HG03108 (cell line): Measurements from ENCODE around the gene PCDHGA1.
A peak's percentile ranks its signal among the peaks of the same experiment; 100 is the strongest.

ENCODE experiments used
- ATAC-seq: cut with Tn5 transposase; IDR thresholded peaks from one replicate; pipeline ENCODE4 v1.9.1; 2021; ENCODE audit warnings: moderate library complexity; ENCODE audit not compliant: unreplicated experiment

PCDHGA1 gene

DNA sequence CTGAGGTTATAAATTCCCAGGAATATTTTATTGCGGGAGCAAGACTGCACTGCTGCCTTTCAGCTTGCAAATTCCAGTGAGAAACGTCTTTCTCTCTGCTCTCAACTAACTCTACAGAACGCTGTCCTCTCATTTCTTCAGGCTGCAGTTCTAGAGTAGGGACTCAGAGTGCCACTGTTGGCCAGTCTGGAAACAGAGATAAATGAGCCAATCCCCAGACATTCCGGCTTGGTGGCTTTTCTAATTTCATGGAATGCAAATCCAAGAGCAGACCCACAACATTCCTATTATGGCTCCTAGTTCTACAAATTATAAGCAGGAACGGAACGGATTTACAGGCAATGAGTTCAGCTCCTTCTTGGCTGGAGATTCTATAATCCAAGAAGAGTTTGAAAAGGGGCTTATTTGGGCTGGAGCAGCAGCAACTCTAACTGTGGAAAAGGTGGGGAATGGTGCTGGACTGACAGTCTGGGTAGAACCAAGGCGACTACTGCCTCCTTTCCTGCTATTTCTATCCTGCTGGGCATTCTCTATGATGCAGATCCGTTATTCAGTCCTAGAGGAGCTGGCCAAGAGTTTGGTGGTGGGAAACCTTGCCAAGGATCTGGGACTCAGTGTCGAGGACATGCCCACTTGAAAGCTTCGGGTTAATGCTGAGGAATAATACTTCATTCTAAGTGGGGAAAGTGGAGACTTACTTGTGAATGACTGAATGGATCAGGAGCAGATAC lies 109.3 kb downstream of the PCDHGA1 start:
- ATAC-seq, result no peak

DNA sequence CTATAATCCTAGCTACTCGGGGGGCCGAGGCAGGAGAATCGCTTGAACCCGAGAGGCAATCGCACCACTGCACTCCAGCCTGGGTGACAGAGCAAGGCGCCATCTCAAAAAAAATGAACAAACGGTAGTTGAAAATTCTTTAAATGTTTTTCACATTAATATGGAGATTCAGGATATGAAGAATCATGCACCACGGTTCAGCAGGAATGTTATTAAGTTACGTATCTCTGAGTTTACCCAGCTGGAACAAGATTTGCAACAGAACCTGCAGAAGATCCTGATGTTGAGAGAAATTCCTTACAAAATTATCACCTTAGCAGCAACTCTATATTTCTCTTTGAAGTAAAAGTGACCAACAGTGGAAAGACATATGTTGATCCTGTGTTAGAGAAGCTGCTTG lies 110.0 kb downstream of the PCDHGA1 start:
- no peak for ATAC-seq

DNA sequence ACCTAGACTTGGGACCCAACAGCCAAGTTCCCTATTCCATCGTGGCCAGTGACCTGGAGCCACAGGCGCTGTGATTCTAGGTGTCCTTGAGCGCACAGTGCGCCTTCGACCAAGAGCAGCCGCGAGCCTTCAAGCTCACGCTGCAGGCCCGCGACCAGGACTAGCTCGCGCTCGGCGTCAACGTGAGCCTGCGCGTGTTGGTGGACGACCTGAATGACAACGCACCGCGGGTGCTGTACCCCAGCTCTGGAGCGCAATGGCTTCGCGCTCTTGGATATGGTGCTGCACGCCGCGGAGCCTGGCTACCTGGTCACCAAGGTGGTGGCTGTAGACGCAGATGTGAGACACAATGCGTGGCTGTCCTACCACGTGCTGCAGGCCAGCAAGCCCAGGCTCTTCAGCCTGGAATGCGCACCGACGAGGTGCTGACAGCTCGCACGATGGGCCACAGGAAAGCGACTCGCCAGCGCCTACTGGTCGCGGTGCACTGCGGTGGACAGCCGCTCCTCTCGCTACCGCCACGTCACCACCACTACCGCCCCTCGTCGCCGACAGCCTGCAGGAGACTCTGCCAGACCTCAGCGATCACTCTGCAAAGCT lies 111.4 kb downstream of the PCDHGA1 start:
- no peak for ATAC-seq

DNA sequence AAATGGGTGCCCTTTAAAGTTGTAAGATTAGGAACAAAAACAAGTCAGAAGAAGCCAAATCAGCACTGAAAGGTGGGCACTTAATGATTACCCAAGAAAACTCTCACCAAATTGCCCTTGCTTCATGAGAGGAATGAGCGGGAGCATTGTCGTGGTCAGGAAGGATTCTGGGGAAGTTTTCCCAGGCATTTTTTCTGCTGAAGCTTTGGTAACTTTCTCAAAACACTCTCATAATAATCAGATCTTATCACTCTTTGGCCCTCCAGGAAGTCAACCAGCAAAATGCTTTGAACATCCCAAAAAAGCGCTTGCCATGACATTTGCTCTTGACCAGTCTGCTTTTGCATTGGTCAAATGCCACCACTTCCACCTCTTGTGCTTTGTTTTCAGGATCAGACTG lies 135.0 kb downstream of the PCDHGA1 start:
- no peak for ATAC-seq

DNA sequence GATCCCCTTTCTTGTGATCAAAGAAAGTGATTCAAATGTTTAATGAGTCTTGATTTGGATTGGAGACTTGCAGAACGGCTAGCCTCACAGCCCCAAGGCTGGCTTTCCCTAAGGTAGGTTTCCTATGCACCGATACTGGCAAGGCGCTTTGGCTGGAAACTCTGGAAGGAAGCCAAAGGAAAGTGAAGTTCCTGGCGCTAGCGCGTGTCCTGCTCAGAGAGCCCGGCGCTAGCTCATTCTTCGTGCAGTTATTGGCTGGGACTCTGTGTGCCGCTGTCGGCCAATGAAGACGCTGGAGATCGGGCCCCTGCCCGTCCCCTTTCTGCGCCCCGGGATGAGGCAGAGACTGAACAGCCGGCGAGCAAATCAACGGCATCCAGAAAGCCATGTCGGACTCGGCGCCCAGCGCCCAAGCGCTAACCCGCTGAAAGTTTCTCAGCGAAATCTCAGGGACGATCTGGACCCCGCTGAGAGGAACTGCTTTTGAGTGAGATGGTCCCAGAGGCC lies 145.4 kb downstream of the PCDHGA1 start, which contains the start of gene PCDHGC3:
Gene PCDHGC3, plus strand, starts transcription at position 342 of the 507 bp plus-strand sequence. Its CDS starts 151 bp downstream, at position 493.
- peak; percentile 98 for ATAC-seq

DNA sequence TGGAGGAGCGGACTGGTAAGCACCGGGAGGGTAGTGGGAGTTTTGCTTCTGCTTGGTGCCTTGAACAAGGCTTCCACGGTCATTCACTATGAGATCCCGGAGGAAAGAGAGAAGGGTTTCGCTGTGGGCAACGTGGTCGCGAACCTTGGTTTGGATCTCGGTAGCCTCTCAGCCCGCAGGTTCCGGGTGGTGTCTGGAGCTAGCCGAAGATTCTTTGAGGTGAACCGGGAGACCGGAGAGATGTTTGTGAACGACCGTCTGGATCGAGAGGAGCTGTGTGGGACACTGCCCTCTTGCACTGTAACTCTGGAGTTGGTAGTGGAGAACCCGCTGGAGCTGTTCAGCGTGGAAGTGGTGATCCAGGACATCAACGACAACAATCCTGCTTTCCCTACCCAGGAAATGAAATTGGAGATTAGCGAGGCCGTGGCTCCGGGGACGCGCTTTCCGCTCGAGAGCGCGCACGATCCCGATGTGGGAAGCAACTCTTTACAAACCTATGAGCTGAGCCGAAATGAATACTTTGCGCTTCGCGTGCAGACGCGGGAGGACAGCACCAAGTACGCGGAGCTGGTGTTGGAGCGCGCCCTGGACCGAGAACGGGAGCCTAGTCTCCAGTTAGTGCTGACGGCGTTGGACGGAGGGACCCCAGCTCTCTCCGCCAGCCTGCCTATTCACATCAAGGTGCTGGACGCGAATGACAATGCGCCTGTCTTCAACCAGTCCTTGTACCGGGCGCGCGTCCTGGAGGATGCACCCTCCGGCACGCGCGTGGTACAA lies 146.0 kb downstream of the PCDHGA1 start:
- peak; percentile 10 for ATAC-seq

DNA sequence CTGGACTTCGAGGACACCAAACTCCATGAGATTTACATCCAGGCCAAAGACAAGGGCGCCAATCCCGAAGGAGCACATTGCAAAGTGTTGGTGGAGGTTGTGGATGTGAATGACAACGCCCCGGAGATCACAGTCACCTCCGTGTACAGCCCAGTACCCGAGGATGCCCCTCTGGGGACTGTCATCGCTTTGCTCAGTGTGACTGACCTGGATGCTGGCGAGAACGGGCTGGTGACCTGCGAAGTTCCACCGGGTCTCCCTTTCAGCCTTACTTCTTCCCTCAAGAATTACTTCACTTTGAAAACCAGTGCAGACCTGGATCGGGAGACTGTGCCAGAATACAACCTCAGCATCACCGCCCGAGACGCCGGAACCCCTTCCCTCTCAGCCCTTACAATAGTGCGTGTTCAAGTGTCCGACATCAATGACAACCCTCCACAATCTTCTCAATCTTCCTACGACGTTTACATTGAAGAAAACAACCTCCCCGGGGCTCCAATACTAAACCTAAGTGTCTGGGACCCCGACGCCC lies 146.8 kb downstream of the PCDHGA1 start:
- no peak for ATAC-seq

DNA sequence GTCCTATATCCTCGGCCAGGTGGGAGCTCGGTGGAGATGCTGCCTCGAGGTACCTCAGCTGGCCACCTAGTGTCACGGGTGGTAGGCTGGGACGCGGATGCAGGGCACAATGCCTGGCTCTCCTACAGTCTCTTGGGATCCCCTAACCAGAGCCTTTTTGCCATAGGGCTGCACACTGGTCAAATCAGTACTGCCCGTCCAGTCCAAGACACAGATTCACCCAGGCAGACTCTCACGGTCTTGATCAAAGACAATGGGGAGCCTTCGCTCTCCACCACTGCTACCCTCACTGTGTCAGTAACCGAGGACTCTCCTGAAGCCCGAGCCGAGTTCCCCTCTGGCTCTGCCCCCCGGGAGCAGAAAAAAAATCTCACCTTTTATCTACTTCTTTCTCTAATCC lies 147.5 kb downstream of the PCDHGA1 start:
- no peak for ATAC-seq

DNA sequence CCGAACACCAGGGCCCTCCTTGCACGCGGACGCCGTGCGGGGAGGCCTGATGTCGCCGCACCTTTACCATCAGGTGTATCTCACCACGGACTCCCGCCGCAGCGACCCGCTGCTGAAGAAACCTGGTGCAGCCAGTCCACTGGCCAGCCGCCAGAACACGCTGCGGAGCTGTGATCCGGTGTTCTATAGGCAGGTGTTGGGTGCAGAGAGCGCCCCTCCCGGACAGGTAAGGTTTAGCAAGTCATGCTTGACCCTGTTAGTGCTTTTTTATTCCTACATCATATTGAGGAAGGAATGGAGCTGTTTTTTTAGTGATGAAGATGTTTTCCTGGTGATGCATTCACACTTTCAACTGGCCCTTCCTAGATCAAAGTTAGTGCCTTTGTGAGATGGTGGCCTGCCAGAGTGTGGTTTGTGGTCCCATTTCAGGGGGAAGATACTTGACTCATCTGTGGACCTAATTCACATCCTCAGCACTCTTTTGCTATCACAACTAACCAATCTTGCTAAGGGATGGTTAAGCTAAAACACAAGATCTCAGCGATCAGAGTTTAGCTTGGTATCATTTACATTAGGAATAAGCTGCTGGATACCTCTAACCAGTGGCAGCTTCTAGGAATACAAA lies 148.1 kb downstream of the PCDHGA1 start:
- ATAC-seq, result no peak

DNA sequence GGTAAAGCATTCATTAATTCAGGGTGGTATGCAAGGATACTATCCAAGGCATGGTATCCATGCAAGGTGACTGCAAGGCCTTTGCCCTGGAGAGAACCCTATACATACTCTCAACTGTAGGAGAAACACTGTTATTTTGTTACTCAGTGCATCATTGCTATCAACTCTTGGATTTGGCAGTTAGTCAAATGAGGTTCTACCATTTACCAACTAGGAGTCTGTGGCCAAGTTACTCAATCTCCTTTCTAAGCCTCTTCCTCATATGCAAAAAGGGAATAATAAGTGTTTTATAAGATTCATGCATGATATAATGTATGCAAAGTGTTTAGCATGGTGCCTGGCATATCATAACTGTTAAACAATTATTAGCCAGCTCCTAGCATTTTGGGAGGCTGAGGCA lies 149.5 kb downstream of the PCDHGA1 start:
- ATAC-seq, result no peak

DNA sequence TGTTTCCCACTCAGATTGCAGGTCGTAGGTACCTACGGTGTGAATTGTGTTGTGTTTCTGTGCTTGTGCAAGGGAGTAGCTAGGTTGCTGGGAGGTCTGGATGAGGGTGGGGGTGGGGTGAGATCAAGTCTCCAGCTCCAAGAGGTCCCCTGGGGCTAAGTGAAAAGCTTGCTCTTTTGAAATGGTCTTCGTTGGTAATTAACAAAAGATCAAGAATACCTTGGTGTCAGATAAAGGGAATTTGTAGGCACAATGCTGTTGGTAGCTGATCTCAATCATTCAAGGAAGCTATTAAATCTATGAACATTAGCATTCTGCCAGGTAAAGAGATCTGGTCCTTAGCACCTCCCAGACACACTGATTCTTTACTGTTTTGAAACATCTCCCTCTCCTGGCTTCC lies 153.6 kb downstream of the PCDHGA1 start:
- ATAC-seq, result no peak

DNA sequence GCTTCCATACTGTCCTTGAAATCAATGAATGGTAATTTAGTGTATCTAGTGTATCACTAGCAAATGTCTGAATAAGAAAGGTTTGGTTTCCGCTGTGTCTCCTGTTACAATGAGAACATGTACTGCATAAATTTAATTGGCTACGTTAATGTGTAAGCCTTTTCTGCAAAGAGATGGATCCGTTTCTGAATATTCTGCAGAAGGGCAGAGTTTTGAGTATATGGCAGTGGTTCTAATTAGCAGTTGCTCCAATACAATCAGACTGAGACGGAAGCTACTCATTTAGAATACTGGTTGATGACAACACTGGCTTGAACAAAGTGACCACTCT lies 154.0 kb downstream of the PCDHGA1 start:
- ATAC-seq, result no peak

DNA sequence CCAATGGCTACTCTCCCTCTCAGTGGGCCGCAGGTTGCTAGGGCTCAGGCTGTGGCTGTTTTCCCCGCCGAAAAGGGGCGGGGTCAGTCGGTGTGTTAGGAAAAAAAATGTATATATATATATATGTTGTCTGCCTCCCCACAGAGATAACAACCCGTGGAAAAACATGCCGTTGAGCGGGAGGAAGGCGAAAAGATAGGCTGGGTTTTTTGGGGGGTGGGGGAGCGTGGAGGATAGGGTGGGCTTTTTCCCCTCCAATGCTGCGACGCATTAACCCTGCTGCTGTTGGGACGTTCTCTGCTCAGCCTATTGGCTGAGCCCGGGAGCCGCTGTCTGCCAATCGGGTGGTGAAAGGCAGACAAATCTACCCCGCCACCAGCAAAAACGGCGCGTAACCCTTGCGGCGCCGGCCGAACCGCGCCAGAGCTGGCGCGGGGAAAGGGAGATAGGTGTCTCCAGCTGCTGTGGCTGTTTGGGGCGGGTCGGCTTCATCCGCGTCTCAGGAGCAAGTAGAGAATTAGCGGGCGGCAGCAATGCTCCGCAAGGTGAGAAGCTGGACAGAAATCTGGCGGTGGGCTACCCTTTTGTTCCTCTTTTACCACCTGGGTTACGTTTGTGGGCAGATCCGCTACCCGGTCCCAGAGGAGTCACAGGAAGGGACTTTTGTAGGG lies 154.5 kb downstream of the PCDHGA1 start, which contains the start of gene PCDHGC4:
Gene PCDHGC4, plus strand, starts transcription at position 390 of the 671 bp plus-strand sequence. Its CDS starts 144 bp downstream, at position 534.
- ATAC-seq, result no peak

DNA sequence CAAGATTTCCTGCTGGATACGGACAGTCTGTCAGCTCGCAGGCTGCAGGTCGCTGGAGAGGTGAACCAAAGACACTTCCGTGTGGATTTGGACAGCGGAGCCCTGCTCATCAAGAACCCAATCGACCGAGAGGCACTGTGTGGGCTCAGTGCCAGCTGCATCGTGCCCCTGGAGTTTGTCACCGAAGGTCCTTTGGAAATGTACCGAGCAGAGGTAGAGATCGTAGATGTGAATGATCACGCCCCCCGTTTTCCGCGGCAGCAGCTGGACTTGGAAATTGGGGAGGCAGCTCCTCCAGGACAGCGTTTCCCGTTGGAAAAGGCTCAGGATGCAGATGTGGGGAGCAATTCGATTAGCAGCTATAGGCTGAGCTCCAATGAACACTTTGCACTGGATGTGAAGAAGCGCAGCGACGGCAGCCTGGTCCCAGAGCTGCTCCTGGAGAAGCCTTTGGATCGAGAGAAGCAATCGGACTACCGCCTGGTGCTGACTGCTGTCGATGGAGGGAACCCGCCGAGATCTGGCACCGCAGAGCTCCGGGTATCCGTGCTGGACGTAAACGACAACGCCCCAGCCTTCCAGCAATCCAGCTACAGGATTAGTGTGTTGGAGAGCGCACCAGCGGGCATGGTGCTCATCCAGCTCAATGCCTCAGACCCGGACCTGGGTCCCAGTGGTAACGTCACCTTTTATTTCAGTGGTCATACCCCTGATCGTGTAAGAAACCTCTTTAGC lies 155.2 kb downstream of the PCDHGA1 start:
- no peak for ATAC-seq

DNA sequence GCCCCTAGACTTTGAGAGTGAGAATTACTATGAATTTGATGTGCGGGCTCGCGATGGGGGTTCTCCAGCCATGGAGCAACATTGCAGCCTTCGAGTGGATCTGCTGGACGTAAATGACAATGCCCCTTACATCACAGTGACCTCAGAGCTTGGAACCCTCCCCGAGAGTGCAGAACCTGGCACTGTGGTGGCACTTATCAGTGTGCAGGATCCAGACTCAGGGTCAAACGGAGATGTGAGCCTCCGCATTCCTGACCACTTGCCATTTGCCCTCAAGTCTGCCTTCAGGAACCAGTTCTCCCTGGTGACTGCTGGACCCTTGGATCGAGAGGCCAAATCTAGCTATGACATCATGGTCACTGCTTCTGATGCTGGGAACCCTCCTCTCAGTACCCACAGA lies 155.8 kb downstream of the PCDHGA1 start:
- no peak for ATAC-seq

DNA sequence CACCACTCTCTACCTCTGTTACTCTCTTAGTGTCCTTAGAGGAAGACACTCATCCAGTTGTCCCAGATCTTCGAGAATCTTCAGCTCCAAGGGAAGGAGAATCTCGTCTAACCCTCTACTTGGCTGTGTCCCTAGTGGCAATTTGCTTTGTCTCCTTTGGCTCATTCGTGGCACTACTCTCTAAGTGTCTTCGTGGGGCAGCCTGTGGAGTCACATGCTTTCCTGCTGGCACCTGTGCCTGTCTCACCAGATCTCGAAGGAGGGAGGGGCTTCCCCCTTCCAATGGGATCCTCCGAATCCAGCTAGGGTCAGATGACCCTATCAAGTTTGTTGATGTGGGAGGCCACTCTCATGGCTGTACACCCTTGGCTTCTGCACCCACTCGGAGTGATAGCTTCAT lies 156.8 kb downstream of the PCDHGA1 start:
- no peak for ATAC-seq

DNA sequence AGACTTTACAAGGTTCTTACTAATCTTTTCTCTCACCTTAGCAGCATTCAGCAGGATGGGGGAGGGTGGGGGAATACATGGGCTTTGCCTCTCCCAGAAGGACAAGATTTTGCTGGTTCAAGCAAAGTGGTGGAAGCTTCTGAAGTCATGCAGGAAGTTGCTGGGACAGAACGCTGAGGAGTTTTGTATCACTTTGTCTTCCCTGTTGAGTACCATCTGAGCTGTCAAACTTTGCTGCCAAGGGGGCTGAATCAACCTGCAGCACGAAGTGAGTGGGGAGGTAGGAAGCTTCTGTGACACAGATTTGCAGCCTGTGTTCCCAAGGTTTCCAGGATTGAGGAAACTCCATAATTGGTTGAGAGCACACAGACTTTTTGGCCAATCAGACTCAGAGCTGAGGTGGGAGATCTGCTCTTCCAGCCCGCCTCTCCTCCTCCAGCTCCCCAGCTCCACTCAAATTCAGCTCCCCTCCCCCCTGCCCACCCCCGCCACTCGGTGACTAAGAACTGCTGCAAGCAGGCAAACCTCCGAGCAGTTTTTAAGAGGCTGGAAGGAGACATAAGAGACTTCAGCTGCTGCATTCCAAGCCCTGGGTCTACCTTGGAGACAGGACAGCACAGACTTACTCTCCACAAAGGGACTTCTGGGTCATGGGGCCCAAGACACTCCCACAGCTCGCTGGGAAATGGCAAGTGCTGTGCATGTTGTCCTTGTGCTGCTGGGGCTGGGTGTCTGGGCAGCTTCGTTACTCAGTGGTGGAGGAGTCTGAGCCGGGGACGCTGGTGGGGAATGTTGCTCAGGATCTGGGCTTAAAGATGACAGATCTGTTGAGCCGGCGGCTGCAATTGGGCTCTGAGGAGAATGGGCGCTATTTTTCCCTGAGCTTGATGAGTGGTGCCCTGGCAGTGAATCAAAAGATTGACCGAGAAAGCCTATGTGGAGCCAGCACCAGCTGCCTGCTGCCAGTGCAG lies 158.6 kb downstream of the PCDHGA1 start, which contains the start of gene PCDHGC5:
Gene PCDHGC5, plus strand, starts transcription at position 491 of the 971 bp plus-strand sequence. Its CDS starts 160 bp downstream, at position 651.
- ATAC-seq, result no peak

DNA sequence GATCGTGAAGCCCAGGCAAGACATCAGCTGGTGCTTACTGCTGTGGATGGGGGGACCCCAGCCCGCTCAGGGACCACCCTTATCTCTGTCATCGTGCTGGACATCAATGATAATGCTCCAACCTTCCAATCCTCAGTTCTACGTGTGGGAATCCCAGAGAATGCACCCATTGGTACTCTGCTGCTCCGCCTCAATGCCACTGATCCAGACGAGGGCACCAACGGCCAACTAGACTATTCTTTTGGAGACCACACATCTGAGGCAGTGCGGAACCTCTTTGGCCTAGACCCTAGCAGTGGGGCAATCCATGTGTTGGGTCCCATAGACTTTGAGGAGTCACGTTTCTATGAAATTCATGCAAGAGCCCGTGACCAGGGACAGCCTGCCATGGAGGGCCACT lies 159.5 kb downstream of the PCDHGA1 start:
- ATAC-seq, result no peak
